SJSA1 (cell line): ENCODE data around the gene EIF4ENIF1. TPM values are rescaled to one million over a fixed set of nuclear protein-coding genes. Genes with fewer than 3 reads are reported as not detected.
"Not testable (repeated sequence)": the region's sequence is repeated elsewhere in the genome, so short reads cannot be mapped to it uniquely, and the experiment has no call there.

Experiments
- DNase-seq, 2 experiments: peaks; one replicate each; pipeline ENCODE4 v3.0.0-alpha.2; 2015 to 2020; ENCODE audit warnings: low spot score in 2 of 2, low read depth in 1 of 2
- H3K27ac ChIP-seq: fragments of 250-450 bp; sonication (Bioruptor Pico); 2 replicates; pipeline ENCODE4 v1.5.1; 2020; ENCODE audit warnings: mild to moderate bottlenecking, moderate library complexity
- H3K27me3 ChIP-seq: fragments of 250-450 bp; sonication (Bioruptor Pico); replicated peaks from 2 replicates; pipeline ENCODE4 v1.5.1; 2020; ENCODE audit warnings: mild to moderate bottlenecking, moderate library complexity
- H3K36me3 ChIP-seq: fragments of 250-450 bp; sonication (Bioruptor Pico); 2 replicates; pipeline ENCODE4 v1.5.1; 2020; ENCODE audit warnings: mild to moderate bottlenecking
- H3K4me1 ChIP-seq: fragments of 250-450 bp; sonication (Bioruptor Pico); replicated peaks from 2 replicates; pipeline ENCODE4 v1.6.1; 2021; ENCODE audit warnings: mild to moderate bottlenecking
- H3K4me3 ChIP-seq: fragments of 250-450 bp; sonication (Bioruptor Pico); 2 replicates; pipeline ENCODE4 v1.5.1; 2020; ENCODE audit warnings: mild to moderate bottlenecking
- H3K9me3 ChIP-seq: fragments of 250-450 bp; sonication (Bioruptor Pico); replicated peaks from 2 replicates; pipeline ENCODE4 v1.5.1; 2020; ENCODE audit warnings: mild to moderate bottlenecking
- total RNA-seq: library from RNA; depleted of rRNA; stranded (reverse); fragments of >200 nt; shearing (Covaris generic); gene quantifications from 2 replicates; pipeline ENCODE4 v1.2.3, GENCODE V29; 2014; rRNA removed

The EIF4ENIF1 gene, protein sequence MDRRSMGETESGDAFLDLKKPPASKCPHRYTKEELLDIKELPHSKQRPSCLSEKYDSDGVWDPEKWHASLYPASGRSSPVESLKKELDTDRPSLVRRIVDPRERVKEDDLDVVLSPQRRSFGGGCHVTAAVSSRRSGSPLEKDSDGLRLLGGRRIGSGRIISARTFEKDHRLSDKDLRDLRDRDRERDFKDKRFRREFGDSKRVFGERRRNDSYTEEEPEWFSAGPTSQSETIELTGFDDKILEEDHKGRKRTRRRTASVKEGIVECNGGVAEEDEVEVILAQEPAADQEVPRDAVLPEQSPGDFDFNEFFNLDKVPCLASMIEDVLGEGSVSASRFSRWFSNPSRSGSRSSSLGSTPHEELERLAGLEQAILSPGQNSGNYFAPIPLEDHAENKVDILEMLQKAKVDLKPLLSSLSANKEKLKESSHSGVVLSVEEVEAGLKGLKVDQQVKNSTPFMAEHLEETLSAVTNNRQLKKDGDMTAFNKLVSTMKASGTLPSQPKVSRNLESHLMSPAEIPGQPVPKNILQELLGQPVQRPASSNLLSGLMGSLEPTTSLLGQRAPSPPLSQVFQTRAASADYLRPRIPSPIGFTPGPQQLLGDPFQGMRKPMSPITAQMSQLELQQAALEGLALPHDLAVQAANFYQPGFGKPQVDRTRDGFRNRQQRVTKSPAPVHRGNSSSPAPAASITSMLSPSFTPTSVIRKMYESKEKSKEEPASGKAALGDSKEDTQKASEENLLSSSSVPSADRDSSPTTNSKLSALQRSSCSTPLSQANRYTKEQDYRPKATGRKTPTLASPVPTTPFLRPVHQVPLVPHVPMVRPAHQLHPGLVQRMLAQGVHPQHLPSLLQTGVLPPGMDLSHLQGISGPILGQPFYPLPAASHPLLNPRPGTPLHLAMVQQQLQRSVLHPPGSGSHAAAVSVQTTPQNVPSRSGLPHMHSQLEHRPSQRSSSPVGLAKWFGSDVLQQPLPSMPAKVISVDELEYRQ
- 6.1 and 14.8 TPM in 2 replicates for total RNA-seq

DNA sequence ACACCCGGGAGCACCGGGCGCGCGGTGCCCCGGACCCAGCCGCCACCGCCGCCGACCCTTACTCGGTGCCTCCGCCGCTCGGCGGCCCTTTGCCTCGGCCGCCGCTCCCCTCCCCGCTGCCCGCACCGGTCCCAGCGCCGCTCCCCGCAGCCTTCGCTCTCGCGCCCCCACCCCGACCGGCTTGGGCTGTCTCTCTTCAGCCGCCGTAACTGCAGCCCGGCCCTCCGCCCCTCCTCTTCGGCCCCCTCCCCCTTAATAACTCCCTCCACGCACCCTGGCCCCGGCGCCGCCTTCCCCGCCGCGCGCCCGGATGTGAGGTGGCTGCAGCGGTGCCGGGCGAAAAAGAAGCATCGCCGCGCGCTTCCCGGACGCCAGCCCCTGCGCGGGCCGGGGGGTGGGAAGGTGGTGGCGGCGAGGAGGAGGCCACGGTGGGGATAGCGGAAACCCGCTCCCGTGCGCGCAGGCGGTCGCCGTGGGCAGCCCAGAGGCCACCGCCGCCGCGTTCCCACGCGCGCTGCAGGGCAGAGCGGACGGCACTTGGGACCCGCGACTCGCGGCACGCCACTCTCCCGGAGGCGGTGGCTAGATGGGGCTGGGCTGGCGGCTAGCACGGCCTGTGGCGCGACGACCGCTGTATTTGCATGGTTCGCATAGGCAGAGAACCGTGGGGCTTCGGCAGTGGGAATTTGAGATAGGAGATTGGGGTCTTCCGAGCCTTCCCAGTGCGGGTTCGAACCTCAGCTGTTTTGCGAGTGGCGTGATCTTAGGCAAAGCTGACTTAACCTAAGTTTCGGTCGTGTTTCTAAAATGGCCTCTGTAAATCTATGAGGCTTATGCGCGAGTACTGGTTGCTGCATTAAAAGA lies at the start of gene EIF4ENIF1:
Gene EIF4ENIF1, minus strand, starts transcription at position 211 of the 864 bp plus-strand sequence. CDS start 1,124 bp downstream, outside the sequence.
- H3K27ac ChIP-seq = peak within 1 kb of the TSS; percentile 97
- H3K36me3 ChIP-seq = peaks cover 44% of the 10 kb centered on the region
- H3K27me3 ChIP-seq = no peaks in the 10 kb centered on the region
- H3K9me3 ChIP-seq = no peaks in the 10 kb centered on the region
- H3K4me1 ChIP-seq = peaks cover 12% of the 10 kb centered on the region
- peak; percentile 90 for DNase-seq
- H3K4me3 ChIP-seq = peak within 1 kb of the TSS; percentile 88

DNA sequence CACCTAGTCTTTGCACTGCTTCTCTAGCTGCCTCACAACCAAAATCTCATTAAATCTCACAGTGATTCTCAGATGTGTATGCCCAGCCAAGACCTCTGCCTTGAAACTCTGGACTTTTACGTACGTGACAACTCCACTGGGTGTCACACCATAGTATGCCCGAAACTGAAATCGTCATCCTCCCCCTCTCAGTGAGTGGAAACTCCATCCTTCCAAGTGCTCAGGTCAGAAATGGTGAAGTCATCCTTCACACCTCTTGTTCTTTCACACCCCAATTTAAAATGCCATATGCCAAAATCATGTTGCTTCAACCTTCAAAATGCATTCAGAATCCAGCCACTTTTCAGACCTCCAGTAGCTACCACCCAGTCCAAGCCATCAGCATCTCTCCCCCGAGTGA lies 49.2 kb upstream of the EIF4ENIF1 start:
- H3K4me3 ChIP-seq = no peak overlapping the region
- no peaks in the 10 kb centered on the region for H3K9me3 ChIP-seq
- H3K4me1 ChIP-seq = no peaks in the 10 kb centered on the region
- DNase-seq = no peak
- no peak overlapping the region for H3K27ac ChIP-seq
- H3K36me3 ChIP-seq = no peaks in the 10 kb centered on the region
- H3K27me3 ChIP-seq = no peaks in the 10 kb centered on the region

DNA sequence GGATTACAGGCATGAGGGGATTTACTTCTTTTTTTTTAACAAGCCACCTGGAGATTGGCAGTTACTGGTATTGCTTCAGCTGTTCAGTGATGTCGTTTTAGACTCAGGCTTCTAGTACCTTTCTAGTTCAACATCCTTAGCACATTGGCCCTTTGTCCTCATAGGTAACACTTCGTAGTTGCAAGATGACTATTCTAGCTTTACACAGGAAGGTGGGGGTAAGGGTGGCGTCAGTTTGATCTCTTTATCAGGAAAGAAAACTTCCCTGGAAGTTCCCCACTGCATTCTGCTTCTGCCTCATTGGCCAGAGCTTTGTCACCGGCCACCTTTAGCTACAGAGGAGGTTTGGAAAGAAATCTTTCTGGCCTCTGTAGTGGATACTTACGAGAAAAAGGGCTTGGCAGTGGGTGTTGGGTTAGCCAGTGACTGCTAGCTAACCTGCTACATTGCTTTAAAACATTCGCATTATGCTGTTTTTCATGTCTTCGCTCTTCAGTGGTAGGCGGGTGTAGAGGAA lies 47.4 kb upstream of the EIF4ENIF1 start:
- no peak for DNase-seq

DNA sequence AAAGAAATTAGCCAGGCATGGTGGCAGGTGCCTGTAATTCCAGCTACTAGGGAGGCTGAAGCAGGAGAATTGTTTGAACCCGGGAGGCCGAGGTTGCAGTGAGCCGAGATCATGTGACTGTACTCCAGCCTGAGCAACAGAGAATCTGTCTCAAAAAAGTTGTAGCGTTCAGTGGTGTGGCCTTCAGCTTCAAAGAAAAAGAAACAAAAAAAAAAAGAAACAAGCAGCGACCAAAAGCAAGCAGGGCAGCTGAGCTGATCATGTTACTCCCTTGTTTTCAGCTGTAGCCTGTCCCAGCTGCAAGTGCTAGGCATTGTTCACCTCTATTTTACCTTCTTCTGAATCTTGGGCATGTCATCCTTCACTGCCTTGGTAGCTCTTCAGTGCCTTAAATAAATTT lies 43.7 kb upstream of the EIF4ENIF1 start:
- H3K36me3 ChIP-seq = peaks cover 3% of the 10 kb centered on the region; the same call in 1 of the 2 replicates
- no peak for DNase-seq
- H3K27ac ChIP-seq = no peak overlapping the region
- H3K27me3 ChIP-seq = no peaks in the 10 kb centered on the region
- H3K4me1 ChIP-seq = 0 out of 2 replicates have a peak, but pooled peaks cover 4% of the 10 kb centered on the region
- no peak overlapping the region for H3K4me3 ChIP-seq
- no peaks in the 10 kb centered on the region for H3K9me3 ChIP-seq

More for the DNA sequence above, 47.4 kb upstream of the EIF4ENIF1 start:
- Histone ChIP-seq H3K4me1 (no peaks in the 10 kb centered on the region), H3K27ac (no peak overlapping the region), H3K4me3 (no peak overlapping the region), H3K36me3 (no peaks in the 10 kb centered on the region), H3K27me3 (no peaks in the 10 kb centered on the region), H3K9me3 (no peaks in the 10 kb centered on the region)

DNA sequence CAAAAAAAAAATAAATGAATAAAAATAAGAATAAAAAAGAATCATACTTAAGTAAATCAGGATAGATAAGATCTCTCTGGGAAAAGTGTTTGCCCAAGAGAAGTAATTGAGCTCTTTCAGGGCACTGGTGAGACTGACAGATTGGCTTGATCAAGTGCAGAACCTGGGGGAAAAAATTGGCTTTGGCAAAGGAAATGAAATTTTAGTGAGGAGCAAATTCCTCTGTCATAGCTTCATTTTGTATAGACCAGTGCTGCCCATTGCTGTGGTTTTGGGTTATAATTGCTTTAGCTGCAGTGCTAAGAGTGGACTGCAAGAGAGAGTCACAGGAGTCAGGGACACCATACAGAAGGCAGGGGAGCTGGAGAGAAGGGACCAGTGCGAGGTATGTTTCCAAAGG lies 42.4 kb upstream of the EIF4ENIF1 start:
- no peaks in the 10 kb centered on the region for H3K27me3 ChIP-seq
- 0 out of 2 replicates have a peak, but pooled peaks cover 4% of the 10 kb centered on the region for H3K4me1 ChIP-seq
- H3K4me3 ChIP-seq = no peak overlapping the region
- DNase-seq = no peak
- H3K9me3 ChIP-seq = no peaks in the 10 kb centered on the region
- peaks cover 3% of the 10 kb centered on the region; the same call in 1 of the 2 replicates for H3K36me3 ChIP-seq
- H3K27ac ChIP-seq = no peak overlapping the region

DNA sequence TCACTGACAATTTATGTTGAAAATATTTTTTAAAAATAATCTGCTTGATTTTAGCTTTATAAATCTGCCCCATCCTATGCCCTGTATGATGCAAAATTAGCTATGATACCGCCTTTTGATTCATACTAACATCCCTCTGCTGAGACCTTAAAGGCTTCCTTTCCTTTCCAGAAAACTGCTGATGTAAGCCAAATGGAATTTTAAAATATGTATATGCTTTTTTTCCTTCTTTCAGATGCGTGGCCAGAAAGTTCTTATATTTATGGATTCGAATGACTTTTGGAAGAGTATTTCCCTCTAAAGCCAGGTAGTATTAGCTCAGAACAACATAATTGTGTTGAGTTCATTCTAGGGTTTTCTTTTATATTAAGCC lies 41.2 kb upstream of the EIF4ENIF1 start:
- Histone ChIP-seq H3K9me3 (no peaks in the 10 kb centered on the region), H3K27ac (no peak overlapping the region), H3K36me3 (peaks cover 3% of the 10 kb centered on the region; the same call in 1 of the 2 replicates), H3K4me1 (0 out of 2 replicates have a peak, but pooled peaks cover 4% of the 10 kb centered on the region), H3K4me3 (no peak overlapping the region), H3K27me3 (no peaks in the 10 kb centered on the region)
- no peak for DNase-seq

DNA sequence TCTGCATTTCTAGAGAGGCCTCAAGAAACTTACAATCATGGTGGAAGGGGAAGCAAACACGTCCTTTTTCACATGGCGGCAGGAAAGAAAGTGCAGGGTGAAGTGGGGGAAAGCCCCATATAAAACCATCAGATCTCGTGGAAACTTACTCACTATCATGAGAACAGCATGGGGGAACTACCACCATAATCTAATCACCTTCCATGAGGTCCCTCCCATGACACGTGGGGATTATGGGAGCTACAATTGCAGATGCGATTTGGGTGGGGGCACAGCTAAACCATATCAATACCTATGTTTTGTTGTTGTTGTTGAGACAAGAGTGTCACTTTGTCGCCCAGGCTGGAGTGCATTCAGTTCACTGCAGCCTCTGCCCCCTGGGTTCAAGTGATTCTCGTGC lies 36.6 kb upstream of the EIF4ENIF1 start:
- Histone ChIP-seq H3K27ac (no peak overlapping the region), H3K27me3 (no peaks in the 10 kb centered on the region), H3K4me1 (0 out of 2 replicates have a peak, but pooled peaks cover 4% of the 10 kb centered on the region), H3K9me3 (no peaks in the 10 kb centered on the region), H3K36me3 (peaks cover 5% of the 10 kb centered on the region), H3K4me3 (no peak overlapping the region)
- DNase-seq = no peak

DNA sequence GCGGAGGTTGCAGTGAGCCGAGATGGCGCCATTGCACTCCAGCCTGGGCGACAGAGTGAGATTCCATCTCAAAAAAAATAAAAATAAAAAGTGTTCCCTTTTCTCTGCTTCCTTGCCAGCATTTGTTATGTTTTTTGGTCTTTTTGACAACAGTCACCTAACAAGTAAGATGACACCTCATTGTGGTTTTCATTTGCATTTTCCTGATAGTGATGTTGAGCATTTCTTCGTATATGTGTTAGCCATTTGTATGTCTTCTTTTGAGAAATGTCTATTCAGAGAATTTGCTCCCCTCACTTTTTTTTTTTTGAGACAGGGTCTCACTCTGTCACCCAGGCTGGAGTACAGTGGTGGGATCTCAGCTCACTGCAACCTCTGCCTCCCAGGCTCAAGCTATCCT lies 34.5 kb upstream of the EIF4ENIF1 start:
- H3K4me3 ChIP-seq, H3K9me3 ChIP-seq, DNase-seq: not testable (repeated sequence)

DNA sequence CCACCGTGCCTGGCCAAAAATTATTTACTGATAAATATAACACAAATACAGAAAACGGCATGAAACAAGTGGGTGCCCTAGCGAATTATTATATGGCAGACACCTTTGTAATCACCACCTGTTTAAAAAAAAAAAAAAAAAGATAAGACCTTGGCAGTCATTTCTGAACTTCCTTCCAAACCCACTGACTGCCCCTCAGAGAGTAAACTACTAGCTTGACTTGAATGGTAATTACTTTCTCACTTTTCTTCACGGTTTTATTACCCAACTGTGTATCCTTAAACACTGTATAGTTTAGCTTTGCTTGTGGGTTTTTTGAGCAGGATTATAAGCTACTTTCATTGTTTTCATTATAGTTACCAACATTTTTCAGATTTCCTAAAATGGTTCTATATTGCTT lies 30.4 kb upstream of the EIF4ENIF1 start:
- H3K9me3 ChIP-seq = no peaks in the 10 kb centered on the region
- peaks cover 9% of the 10 kb centered on the region for H3K4me1 ChIP-seq
- no peak overlapping the region for H3K4me3 ChIP-seq
- H3K36me3 ChIP-seq = peaks cover 3% of the 10 kb centered on the region; the same call in 1 of the 2 replicates
- no peak for DNase-seq
- no peak overlapping the region for H3K27ac ChIP-seq
- H3K27me3 ChIP-seq = no peaks in the 10 kb centered on the region

More for the DNA sequence above, 34.5 kb upstream of the EIF4ENIF1 start:
- not testable (repeated sequence) for H3K27ac ChIP-seq, H3K4me1 ChIP-seq, H3K36me3 ChIP-seq, H3K27me3 ChIP-seq

DNA sequence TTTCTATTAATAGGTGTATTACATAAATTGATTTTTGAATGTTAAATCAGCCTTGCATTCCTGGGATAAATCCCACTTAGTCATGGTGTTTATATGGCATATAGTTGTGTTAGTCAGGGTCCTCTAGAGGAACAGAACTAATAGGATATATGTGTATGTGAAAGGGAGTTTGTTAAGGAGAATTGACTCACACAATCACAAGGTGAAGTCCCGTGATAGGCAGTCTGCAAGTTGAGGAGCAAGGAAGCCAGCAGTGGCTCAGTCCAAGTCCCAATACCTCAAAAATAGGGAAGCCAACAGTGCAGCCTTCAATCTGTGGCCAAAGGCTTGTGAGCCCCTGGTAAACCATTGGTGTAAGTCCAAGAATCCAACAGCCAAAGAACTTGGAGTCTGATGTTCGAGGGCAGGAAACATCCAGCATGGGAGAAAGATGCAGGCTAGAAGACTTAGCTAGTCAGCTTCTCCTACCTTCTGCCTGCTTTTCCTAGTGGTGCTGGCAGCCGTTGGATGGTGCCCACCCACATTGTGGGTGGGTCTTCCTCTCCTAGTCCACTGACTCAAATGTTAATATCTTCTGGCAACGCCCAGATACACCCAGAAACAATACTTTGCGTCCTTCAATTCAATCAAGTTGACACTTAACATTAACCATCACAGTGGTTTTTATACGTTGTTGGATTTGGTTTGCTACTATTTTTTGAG lies 19.6 kb upstream of the EIF4ENIF1 start:
- Histone ChIP-seq H3K4me3 (no peak overlapping the region), H3K9me3 (no peaks in the 10 kb centered on the region), H3K4me1 (0 out of 2 replicates have a peak, but pooled peaks cover 4% of the 10 kb centered on the region), H3K27ac (no peak overlapping the region), H3K36me3 (peaks cover 11% of the 10 kb centered on the region), H3K27me3 (no peaks in the 10 kb centered on the region)
- DNase-seq = no peak

DNA sequence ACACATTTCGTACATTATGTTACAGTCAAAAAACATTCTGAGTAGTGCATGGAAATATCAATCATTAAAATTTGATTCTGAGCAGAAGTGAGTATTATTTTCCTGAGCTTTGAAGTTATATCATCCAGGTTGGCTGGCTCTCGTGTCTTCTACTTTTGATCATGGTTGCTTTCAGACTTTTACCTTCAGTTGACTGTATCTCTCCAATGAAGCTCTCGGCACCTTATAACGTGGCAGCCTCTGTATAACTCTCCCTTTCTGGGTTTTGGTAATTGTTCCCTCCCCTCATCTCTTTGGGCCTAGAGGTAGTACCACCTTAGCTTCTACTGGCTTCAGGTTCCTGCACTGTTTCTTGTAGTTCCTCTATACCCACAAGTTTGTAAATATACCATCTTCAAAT lies 18.9 kb upstream of the EIF4ENIF1 start:
- no peak overlapping the region for H3K4me3 ChIP-seq
- no peaks in the 10 kb centered on the region for H3K9me3 ChIP-seq
- no peaks in the 10 kb centered on the region for H3K27me3 ChIP-seq
- DNase-seq = no peak
- H3K4me1 ChIP-seq = 0 out of 2 replicates have a peak, but pooled peaks cover 4% of the 10 kb centered on the region
- peaks cover 11% of the 10 kb centered on the region for H3K36me3 ChIP-seq
- H3K27ac ChIP-seq = no peak overlapping the region

DNA sequence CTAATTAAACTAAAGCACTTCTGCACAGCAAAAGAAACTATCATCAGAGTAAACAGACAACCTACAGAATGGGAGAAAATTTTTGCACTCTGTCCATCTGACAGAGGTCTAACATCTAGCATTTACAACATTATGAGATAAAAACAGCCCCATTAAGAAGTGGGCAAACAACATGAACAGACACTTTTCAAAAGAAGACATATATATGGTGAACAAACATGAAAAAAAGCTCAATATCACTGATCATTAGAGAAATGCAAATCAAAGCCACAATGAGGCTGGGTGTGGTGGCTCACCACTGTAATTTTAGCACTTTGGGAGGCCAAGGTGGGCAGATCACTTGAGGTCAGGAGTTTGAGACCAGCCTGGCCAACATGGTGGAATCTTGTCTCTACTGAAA lies 17.9 kb upstream of the EIF4ENIF1 start:
- peaks cover 11% of the 10 kb centered on the region for H3K36me3 ChIP-seq
- not testable (repeated sequence) for DNase-seq, H3K4me3 ChIP-seq, H3K9me3 ChIP-seq, H3K27me3 ChIP-seq, H3K27ac ChIP-seq, H3K4me1 ChIP-seq
